K562 (cell line): ENCODE results near the gene AGBL1. TPM values are rescaled to one million over a fixed set of nuclear protein-coding genes. Genes with fewer than 3 reads are reported as not detected.

Experiments
- CHD7 ChIP-seq: fragments of 200-600 bp; sonication (generic); IDR thresholded peaks from one replicate; pipeline ENCODE4 v1.6.1; 2012; ENCODE audit warnings: mild to moderate bottlenecking, low read depth, low read length, inconsistent platforms
- HNRNPUL1 ChIP-seq: fragments of 200-400 bp; formaldehyde crosslinking; IDR thresholded peaks from 2 replicates; pipeline ENCODE4 v1.6.1; 2017; ENCODE audit warnings: low read length
- KLF10 ChIP-seq: fragments of 250-450 bp; sonication (Bioruptor Pico); IDR thresholded peaks from 2 replicates; pipeline ENCODE4 v1.6.1; 2021; ENCODE audit warnings: matching md5 sums
- SIX5 ChIP-seq, 2 experiments: IDR thresholded peaks; 2 replicates each; pipeline ENCODE4 v1.6.1; 2011; ENCODE audit warnings: low read length in 2 of 2, borderline replicate concordance in 1 of 2, low read depth in 1 of 2, mild to moderate bottlenecking in 1 of 2, moderate library complexity in 1 of 2; ENCODE audit not compliant: insufficient read depth in 1 of 2
- ZNF282 ChIP-seq: sonication (generic); formaldehyde crosslinking; IDR thresholded peaks from 2 replicates; pipeline ENCODE4 v1.8.1; 2023; ENCODE audit warnings: missing genetic modification reagents
- polyA plus RNA-seq, 8 experiments: library from polyadenylated mRNA; depleted of rRNA in 4 of 8; stranded (reverse) in 5 of 8; unstranded in 3 of 8; fragments of >200 nt; fragmentation: Nextera tagmentation in 2 of 8; fragmentation: Illumina TruSeq in 1 of 8; extraction: Ambion mirVana in 2 of 8; extraction: Trizol in 1 of 8; gene quantifications; 2 replicates each; pipeline versions ENCODE4 v1.2.1 to v1.2.3, GENCODE V29; 2011 to 2014; ENCODE audit warnings: inconsistent platforms in 1 of 8, missing spikeins in 1 of 8
- total RNA-seq, 7 experiments: library from RNA; depleted of rRNA in 6 of 7; stranded (reverse); fragments of >200 nt in 6 of 7; fragmentation: Illumina TruSeq in 2 of 7; extraction: Trizol in 2 of 7; gene quantifications; 2 replicates each; pipeline versions ENCODE4 v1.2.1 to v1.2.3, GENCODE V29; 2011 to 2021; ENCODE audit warnings: low replicate concordance in 1 of 7
- TF ChIP-seq, protein P1 (sequence below): fragments of 450-650 bp; formaldehyde crosslinking; IDR thresholded peaks from 2 replicates; pipeline ENCODE4 v1.4.0; 2022; ENCODE audit warnings: missing genetic modification characterization

Gene AGBL1
- total and polyA plus RNA-seq, 9 of the 15 experiments (the other 6 are each of a cell fraction or from before 2014, with no cell fraction given): not detected

DNA sequence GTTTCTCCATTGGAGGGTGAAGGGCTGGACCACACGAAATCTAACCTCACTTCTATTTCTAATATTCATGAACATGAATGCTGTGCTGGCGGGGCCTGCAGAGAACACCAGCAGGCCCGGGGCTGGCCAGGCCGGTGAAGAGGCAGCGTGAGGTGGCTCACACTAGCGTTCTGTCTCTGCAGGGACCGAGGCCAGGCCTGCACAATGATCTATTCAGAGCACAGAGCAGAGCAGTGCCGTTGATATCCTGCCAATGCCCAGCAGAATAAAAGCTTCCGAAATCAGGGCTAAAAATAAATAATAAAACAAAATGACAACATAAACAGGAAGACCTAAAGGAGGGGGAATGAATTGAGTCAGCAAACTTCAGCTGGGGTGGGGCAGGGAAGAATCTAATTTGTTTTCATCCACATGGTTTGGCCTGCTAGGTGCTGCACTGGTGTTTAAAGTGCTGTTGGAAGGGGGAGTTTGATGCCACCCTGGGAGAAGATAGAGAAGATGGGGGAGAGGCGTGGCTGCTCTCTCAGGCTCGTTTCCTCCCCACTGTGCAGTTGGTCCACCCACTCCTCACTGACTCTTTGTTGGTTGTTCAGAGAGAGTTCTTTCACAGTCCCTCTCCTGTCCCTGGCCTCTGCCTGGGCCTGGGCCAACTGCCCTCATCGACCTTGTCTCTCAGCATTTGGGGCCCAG, 837.1 kb downstream of the AGBL1 start (continued):
- no peak for TF ChIP-seq SIX5 (IDR thresholded peaks at IDR 0.05; ENCODE audit: borderline replicate concordance in 1 of 2, insufficient read depth in 1 of 2, low read depth in 1 of 2, low read length in 2 of 2)
- TF ChIP-seq KLF10 (CRISPR knock-in tag): no peak
- TF ChIP-seq, protein P1, sequence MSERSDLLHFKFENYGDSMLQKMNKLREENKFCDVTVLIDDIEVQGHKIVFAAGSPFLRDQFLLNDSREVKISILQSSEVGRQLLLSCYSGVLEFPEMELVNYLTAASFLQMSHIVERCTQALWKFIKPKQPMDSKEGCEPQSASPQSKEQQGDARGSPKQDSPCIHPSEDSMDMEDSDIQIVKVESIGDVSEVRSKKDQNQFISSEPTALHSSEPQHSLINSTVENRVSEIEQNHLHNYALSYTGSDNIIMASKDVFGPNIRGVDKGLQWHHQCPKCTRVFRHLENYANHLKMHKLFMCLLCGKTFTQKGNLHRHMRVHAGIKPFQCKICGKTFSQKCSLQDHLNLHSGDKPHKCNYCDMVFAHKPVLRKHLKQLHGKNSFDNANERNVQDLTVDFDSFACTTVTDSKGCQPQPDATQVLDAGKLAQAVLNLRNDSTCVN (CRISPR knock-in tag): no peak
- no peak for TF ChIP-seq CHD7
- no peak for TF ChIP-seq ZNF282 (CRISPR knock-in tag)
- no peak for TF ChIP-seq HNRNPUL1
